ENCODE results near the gene CROT.

- TF ChIP-seq POLR2A (IDR thresholded peaks at IDR 0.05; ENCODE audit: low read depth, low read length) (no peak), POLR2AphosphoS5 (IDR thresholded peaks at IDR 0.05; ENCODE audit: low read depth, low read length) (no peak)
Measured at GRCh38 chr7:87445897-87446296, 100.4 kb downstream of the CROT start.
